Activated CD4-positive, alpha-beta memory T cell treated with anti-CD3 and anti-CD28 coated beads for 36 hours (primary cell): Measurements from ENCODE around the gene LRRC39. TPM values are rescaled to one million over a fixed set of nuclear protein-coding genes. Genes with fewer than 3 reads are reported as not detected.
"Not testable (repeated sequence)": the region's sequence is repeated elsewhere in the genome, so short reads cannot be mapped to it uniquely, and the experiment has no call there.

Experiments used
- CTCF ChIA-PET: fragments of 350-600 bp; sonication (Branson Sonifier 250); formaldehyde crosslinking; loops from one replicate; lab custom pipeline; 2021; ENCODE audit warnings: antibody characterized with exemption, inconsistent platforms; lab: Charles Lee
- POLR2A ChIA-PET: fragments of 350-600 bp; sonication (Branson Sonifier 250); formaldehyde crosslinking; loops from one replicate; lab custom pipeline; 2021; ENCODE audit warnings: antibody characterized with exemption; lab: Charles Lee
- DNase-seq: peaks from one replicate; pipeline ENCODE4 v3.0.0-alpha.2; 2020
- H3K27ac Mint-ChIP-seq: one replicate; pipeline ENCODE4 v1.8.0; 2021; ENCODE audit warnings: mixed read lengths
- H3K27me3 Mint-ChIP-seq: one replicate; pipeline ENCODE4 v1.8.0; 2021; ENCODE audit warnings: mixed read lengths
- H3K36me3 Mint-ChIP-seq: one replicate; pipeline ENCODE4 v1.8.0; 2021; ENCODE audit warnings: mixed read lengths
- H3K4me1 Mint-ChIP-seq: one replicate; pipeline ENCODE4 v1.8.0; 2021; ENCODE audit warnings: low read depth, mixed read lengths
- H3K4me3 Mint-ChIP-seq: one replicate; pipeline ENCODE4 v1.8.0; 2021; ENCODE audit warnings: mild to moderate bottlenecking, mixed read lengths
- H3K9me3 Mint-ChIP-seq: one replicate; pipeline ENCODE4 v1.8.0; 2021; ENCODE audit warnings: mixed read lengths
- intact Hi-C: fragments of 100-400 bp; cut with micrococcal nuclease; formaldehyde crosslinking; loops from one replicate; pipeline ENCODE4 v1.15.1; 2023
- total RNA-seq, 2 experiments: library from RNA; stranded (reverse); gene quantifications; one replicate each; pipeline ENCODE4 v1.2.3, GENCODE V29; 2021

Gene LRRC39
- total RNA-seq, result under 1 TPM; 0.17 to 0.64 TPM

GRCh38 chr1:100178091-100178490, at the start of gene LRRC39:
Gene LRRC39 (minus strand): TSS chr1:100178256. CDS start chr1:100168516, 9,740 bp downstream.
- intact Hi-C loops, result no loop called here
- Mint-ChIP-seq H3K9me3 (peaks cover 8% of the 10 kb centered on the region), H3K4me1 (no peaks in the 10 kb centered on the region), H3K27ac (no peak within 1 kb of the TSS), H3K27me3 (no peaks in the 10 kb centered on the region), H3K36me3 (no peaks in the 10 kb centered on the region), H3K4me3 (no peak within 1 kb of the TSS)
- CTCF ChIA-PET, result no interaction called here
- POLR2A ChIA-PET, result no interaction called here
- DNase-seq, result no peak

GRCh38 chr1:100222428-100222827, 44.4 kb upstream of the LRRC39 start:
- ChIA-PET CTCF (interaction anchor here (0.6 to 1.4 kb wide), 3 partner anchors 58 to 242 kb away, joined by 3 to 5 read pairs (median 3); no protein-coding TSS in a partner anchor), POLR2A (no interaction called here)
- peaks cover 7% of the 10 kb centered on the region for H3K4me1 Mint-ChIP-seq
- H3K27me3 Mint-ChIP-seq, result no peaks in the 10 kb centered on the region
- H3K9me3 Mint-ChIP-seq, result no peaks in the 10 kb centered on the region
- DNase-seq, result no peak
- no peak overlapping the region for H3K4me3 Mint-ChIP-seq
- H3K36me3 Mint-ChIP-seq, result peaks cover 7% of the 10 kb centered on the region
- intact Hi-C loops, result no loop called here
- no peak overlapping the region for H3K27ac Mint-ChIP-seq

DNA sequence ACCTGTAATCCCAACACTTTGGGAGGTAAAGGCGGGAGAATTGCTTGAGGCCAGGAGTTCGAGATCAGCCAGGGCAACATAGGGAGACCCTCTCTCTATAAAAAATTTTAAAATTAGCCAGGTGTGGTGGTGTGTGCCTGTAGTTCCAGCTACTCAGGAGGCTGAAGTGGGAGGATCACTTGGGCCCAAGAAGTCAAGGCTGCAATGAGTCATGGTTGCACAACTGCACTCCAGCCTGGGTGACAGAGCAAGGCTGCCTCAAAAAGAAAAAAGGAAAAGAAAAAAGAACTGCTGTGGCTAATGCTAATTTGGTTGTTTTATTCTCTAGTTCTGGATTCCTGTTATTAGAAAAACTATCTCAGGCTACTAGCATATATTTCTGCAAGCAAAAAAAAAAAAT, 41.8 kb upstream of the LRRC39 start:
- Mint-ChIP-seq H3K27me3 (no peaks in the 10 kb centered on the region), H3K36me3 (peaks cover 10% of the 10 kb centered on the region), H3K27ac (no peak overlapping the region), H3K9me3 (no peaks in the 10 kb centered on the region), H3K4me1 (peaks cover 7% of the 10 kb centered on the region), H3K4me3 (no peak overlapping the region)
- DNase-seq, result peak; percentile 14
- intact Hi-C loops, result no loop called here
- ChIA-PET CTCF (no interaction called here), POLR2A (no interaction called here)

DNA sequence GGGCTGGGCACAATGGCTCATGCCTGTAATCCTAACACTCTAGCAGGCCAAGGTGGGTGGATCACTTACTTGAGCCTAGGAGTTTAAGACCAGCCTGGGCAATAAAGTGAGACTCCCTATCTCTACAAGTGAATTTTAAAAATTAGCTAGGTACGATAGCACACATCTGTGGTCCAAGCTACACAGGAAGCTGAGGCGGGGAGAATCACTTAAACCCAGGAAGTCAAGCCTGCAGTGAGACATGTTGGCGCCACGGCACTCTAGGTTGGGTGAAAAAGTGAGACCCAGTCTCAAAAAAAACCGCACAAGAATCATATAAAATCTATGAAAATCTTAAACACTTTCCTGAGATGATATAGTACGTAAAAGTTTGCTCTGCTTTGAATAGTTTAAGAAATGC, 41.4 kb upstream of the LRRC39 start:
- intact Hi-C loops, result no loop called here
- ChIA-PET POLR2A (no interaction called here), CTCF (no interaction called here)
- Mint-ChIP-seq H3K4me3 (no peak overlapping the region), H3K9me3 (no peaks in the 10 kb centered on the region), H3K27ac (no peak overlapping the region), H3K4me1 (peaks cover 7% of the 10 kb centered on the region), H3K27me3 (no peaks in the 10 kb centered on the region), H3K36me3 (peaks cover 13% of the 10 kb centered on the region)
- no peak for DNase-seq

GRCh38 chr1:100217834-100218233, 39.8 kb upstream of the LRRC39 start:
- Mint-ChIP-seq H3K9me3 (no peaks in the 10 kb centered on the region), H3K36me3 (peaks cover 18% of the 10 kb centered on the region), H3K4me3 (no peak overlapping the region), H3K4me1 (peaks cover 7% of the 10 kb centered on the region), H3K27me3 (no peaks in the 10 kb centered on the region), H3K27ac (no peak overlapping the region)
- no peak for DNase-seq
- intact Hi-C loops, result no loop called here
- CTCF ChIA-PET, result no interaction called here
- POLR2A ChIA-PET, result no interaction called here

GRCh38 chr1:100215101-100215500, 37.0 kb upstream of the LRRC39 start:
- no peak overlapping the region for H3K27ac Mint-ChIP-seq
- peaks cover 5% of the 10 kb centered on the region for H3K4me1 Mint-ChIP-seq
- ChIA-PET CTCF (no interaction called here), POLR2A (no interaction called here)
- H3K36me3 Mint-ChIP-seq, result peaks cover 27% of the 10 kb centered on the region
- H3K9me3 Mint-ChIP-seq, result no peaks in the 10 kb centered on the region
- H3K27me3 Mint-ChIP-seq, result no peaks in the 10 kb centered on the region
- intact Hi-C loops, result no loop called here
- DNase-seq, result no peak
- no peak overlapping the region for H3K4me3 Mint-ChIP-seq

DNA sequence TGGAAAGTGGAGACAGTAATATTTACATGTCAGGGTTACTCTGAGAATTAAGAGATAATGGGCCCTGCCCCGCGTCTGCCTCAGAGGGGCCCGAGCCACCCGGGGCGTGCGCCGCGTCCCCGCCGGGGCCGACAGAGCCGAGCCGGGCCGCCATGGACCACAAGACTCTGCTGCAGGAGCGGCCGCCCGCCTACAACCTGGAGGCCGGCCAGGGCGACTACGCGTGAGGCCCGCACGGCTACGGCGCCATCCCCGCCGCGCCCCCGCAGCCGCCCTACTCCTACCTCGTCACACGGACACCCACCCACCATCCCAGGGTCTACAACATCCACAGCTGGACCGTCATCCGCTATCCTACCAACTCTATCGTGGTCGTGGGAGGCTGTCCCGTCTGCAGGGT, 35.1 kb upstream of the LRRC39 start:
- no peaks in the 10 kb centered on the region for H3K9me3 Mint-ChIP-seq
- H3K36me3 Mint-ChIP-seq, result peaks cover 27% of the 10 kb centered on the region
- no peak for DNase-seq
- no peaks in the 10 kb centered on the region for H3K4me1 Mint-ChIP-seq
- ChIA-PET CTCF (no interaction called here), POLR2A (no interaction called here)
- no peaks in the 10 kb centered on the region for H3K27me3 Mint-ChIP-seq
- H3K4me3 Mint-ChIP-seq, result no peak overlapping the region
- intact Hi-C loops, result no loop called here
- H3K27ac Mint-ChIP-seq, result no peak overlapping the region

DNA sequence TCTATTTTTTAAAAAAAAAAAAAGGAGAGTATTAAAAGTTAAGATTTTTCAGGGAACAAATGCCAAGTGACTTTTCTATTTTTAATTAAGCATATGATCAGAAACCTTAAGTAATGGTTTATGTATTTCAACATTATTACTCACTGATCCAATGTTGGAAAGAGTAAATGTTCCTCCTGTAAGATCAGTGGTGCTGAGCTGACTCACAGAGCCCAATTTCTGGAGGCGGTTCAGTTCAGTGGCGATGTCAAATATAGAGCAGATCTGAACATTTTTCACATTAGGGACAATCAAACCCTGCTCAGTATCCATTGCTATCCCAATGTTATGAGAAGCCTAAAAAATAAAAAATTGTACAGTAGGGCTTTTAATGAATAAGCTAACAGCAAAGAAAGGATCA, 28.2 kb upstream of the LRRC39 start:
- POLR2A ChIA-PET, result no interaction called here
- CTCF ChIA-PET, result no interaction called here
- no peak for DNase-seq
- intact Hi-C loops, result no loop called here
- peaks cover 13% of the 10 kb centered on the region for H3K9me3 Mint-ChIP-seq
- H3K4me1 Mint-ChIP-seq, result no peaks in the 10 kb centered on the region
- H3K27ac Mint-ChIP-seq, result no peak overlapping the region
- H3K27me3 Mint-ChIP-seq, result no peaks in the 10 kb centered on the region
- peaks cover 54% of the 10 kb centered on the region for H3K36me3 Mint-ChIP-seq
- no peak overlapping the region for H3K4me3 Mint-ChIP-seq

- intact Hi-C loops, H3K27ac Mint-ChIP-seq, H3K4me3 Mint-ChIP-seq, DNase-seq, CTCF ChIA-PET, H3K27me3 Mint-ChIP-seq, H3K4me1 Mint-ChIP-seq, POLR2A ChIA-PET: not testable (repeated sequence)
- Mint-ChIP-seq H3K36me3 (peaks cover 58% of the 10 kb centered on the region), H3K9me3 (peaks cover 13% of the 10 kb centered on the region)
Observed at GRCh38 chr1:100205593-100205992, 27.5 kb upstream of the LRRC39 start.

DNA sequence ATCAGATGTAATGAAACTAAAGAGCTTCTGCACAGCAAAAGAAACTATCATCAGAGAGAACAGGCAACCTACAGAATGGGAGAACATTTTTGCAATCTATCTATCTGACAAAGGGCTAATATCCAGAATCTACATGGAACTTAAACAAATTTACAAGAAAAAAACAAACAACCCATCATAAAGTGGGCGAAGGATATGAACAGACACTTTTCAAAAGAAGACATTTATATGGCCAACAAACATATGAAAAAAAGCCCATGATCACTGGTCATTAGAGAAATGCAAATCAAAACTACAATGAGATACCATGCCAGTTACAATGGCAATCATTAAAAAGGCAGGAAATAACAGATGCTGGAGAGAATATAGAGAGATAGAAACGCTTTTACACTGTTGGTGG, 27.0 kb upstream of the LRRC39 start:
- H3K27me3 Mint-ChIP-seq, H3K4me1 Mint-ChIP-seq, CTCF ChIA-PET, POLR2A ChIA-PET, H3K4me3 Mint-ChIP-seq, H3K27ac Mint-ChIP-seq, intact Hi-C loops, DNase-seq: not testable (repeated sequence)
- Mint-ChIP-seq H3K36me3 (peaks cover 57% of the 10 kb centered on the region), H3K9me3 (peaks cover 13% of the 10 kb centered on the region)

- H3K4me1 Mint-ChIP-seq, intact Hi-C loops, H3K4me3 Mint-ChIP-seq, POLR2A ChIA-PET, H3K27ac Mint-ChIP-seq, CTCF ChIA-PET, H3K27me3 Mint-ChIP-seq, DNase-seq: not testable (repeated sequence)
- H3K9me3 Mint-ChIP-seq, result peaks cover 13% of the 10 kb centered on the region
- H3K36me3 Mint-ChIP-seq, result peaks cover 62% of the 10 kb centered on the region
Observed at GRCh38 chr1:100202703-100203102, 24.6 kb upstream of the LRRC39 start.

- H3K36me3 Mint-ChIP-seq, result peaks cover 61% of the 10 kb centered on the region
- CTCF ChIA-PET, result not testable (repeated sequence)
Observed at GRCh38 chr1:100200060-100200459, 22.0 kb upstream of the LRRC39 start.

DNA sequence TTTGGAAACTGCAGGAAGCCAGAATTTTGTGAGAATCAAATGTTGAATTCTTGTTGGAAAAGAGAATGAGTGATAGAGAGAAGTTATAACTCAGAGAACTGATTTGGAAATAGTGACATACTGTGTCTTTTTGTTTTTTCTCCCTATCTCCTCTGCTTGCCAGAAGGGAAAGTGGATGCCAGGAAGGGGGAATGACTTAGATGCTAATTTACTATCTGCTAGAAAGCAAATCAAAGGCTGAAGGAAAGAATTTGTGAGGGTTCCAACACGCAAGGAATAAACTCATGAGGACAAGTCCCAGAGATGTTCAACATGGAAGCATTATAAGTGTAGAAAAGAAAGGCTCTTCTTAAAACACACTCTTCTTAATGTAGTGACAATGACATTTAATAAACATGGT, 20.5 kb upstream of the LRRC39 start:
- no peak overlapping the region for H3K27ac Mint-ChIP-seq
- H3K4me1 Mint-ChIP-seq, result no peaks in the 10 kb centered on the region
- no peak for DNase-seq
- H3K27me3 Mint-ChIP-seq, result no peaks in the 10 kb centered on the region
- POLR2A ChIA-PET, result no interaction called here
- peaks cover 46% of the 10 kb centered on the region for H3K36me3 Mint-ChIP-seq
- H3K9me3 Mint-ChIP-seq, result no peaks in the 10 kb centered on the region
- intact Hi-C loops, result no loop called here
- H3K4me3 Mint-ChIP-seq, result no peak overlapping the region
- CTCF ChIA-PET, result no interaction called here

More at GRCh38 chr1:100200060-100200459, 22.0 kb upstream of the LRRC39 start:
- POLR2A ChIA-PET, H3K27me3 Mint-ChIP-seq, intact Hi-C loops, H3K4me1 Mint-ChIP-seq, H3K27ac Mint-ChIP-seq, DNase-seq, H3K9me3 Mint-ChIP-seq, H3K4me3 Mint-ChIP-seq: not testable (repeated sequence)
